Activated gamma-delta T cell treated with anti-CD3 and anti-CD28 coated beads, Interleukin-2, amount 50 U/mL, for 16 hours (primary cell): ENCODE data around the gene PAN3.

ENCODE experiments used
- DNase-seq: peaks from one replicate; pipeline ENCODE4 v3.0.0-alpha.2; 2020; ENCODE audit warnings: low read depth

Gene PAN3

GRCh38 chr13:28337166-28338005 lies 199.0 kb downstream of the PAN3 start:
- no peak for DNase-seq

GRCh38 chr13:28338006-28338574 lies 199.7 kb downstream of the PAN3 start:
- DNase-seq = no peak

- DNase-seq = no peak
These were observed 200.4 kb downstream of the PAN3 start for GRCh38 chr13:28338742-28339141.

DNA sequence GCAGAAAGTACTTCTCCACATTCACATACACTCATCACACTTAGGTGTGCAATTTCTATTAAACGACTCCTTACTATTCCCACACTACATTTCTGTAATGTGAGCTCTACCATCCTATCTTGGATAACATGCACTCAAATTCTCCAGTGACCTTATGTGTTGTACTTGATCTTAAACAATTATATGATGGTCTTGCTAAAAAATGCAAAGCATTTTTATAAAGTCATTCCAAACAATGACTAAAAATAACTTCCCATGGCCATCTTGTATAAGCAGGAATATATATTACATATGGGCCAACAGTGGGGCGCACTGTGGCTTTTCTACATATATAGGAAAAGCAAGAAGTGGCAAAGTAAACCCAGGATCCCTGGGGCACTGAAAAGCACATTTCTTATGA lies 201.1 kb downstream of the PAN3 start:
- no peak for DNase-seq

- DNase-seq = no peak
These were observed 202.0 kb downstream of the PAN3 start for GRCh38 chr13:28340272-28340793.

DNA sequence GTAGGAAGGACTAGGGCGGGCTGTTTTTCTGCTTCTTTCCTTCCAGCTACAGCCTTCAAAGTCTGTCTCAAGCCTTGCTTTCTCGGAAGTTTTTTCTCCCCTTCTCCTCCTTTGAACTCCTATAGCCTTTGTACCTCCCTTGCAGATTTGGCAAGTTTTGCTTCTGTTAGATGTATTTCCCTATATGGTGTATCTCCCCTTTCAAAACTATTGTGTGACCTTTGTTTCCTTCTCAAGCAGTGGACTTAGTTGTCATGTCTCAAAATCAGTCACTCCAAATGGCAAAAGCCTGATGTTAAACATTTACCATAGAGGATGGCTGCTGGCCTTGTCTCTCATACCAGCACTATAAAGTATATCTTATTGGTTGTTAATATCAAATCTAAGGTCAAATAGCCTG lies 203.9 kb downstream of the PAN3 start:
- no peak for DNase-seq

GRCh38 chr13:28344163-28344562 lies 205.8 kb downstream of the PAN3 start:
- no peak for DNase-seq
